HEK293 (cell line): ENCODE measurements around the gene XIRP2.

ENCODE experiments used
- ZBTB20 ChIP-seq: fragments of 450-650 bp; formaldehyde crosslinking; IDR thresholded peaks from 2 replicates; pipeline ENCODE4 v1.5.1; 2016; ENCODE audit warnings: missing biosample characterization, missing genetic modification characterization
- ZNF416 ChIP-seq: fragments of 450-650 bp; formaldehyde crosslinking; IDR thresholded peaks from 2 replicates; pipeline ENCODE4 v1.5.1; 2016; ENCODE audit warnings: missing biosample characterization, missing genetic modification characterization
- ZNF660 ChIP-seq: fragments of 450-650 bp; IDR thresholded peaks from 2 replicates; pipeline ENCODE4 v1.5.1; 2018; ENCODE audit warnings: missing biosample characterization, mild to moderate bottlenecking, missing genetic modification characterization
- ZNF830 ChIP-seq: fragments of 450-650 bp; IDR thresholded peaks from 2 replicates; pipeline ENCODE4 v1.5.0; 2018; ENCODE audit warnings: missing biosample characterization, missing genetic modification characterization, low read depth, mild to moderate bottlenecking, moderate library complexity
- TF ChIP-seq, protein P1 (sequence below): fragments of 450-650 bp; formaldehyde crosslinking; IDR thresholded peaks from 2 replicates; pipeline ENCODE4 v1.5.1; 2016; ENCODE audit warnings: missing biosample characterization, missing genetic modification characterization
- TF ChIP-seq, protein P2 (sequence below): fragments of 450-650 bp; formaldehyde crosslinking; IDR thresholded peaks from 2 replicates; pipeline ENCODE4 v1.5.1; 2016; ENCODE audit warnings: missing biosample characterization, missing genetic modification characterization
- TF ChIP-seq, protein P3 (sequence below): fragments of 450-650 bp; formaldehyde crosslinking; IDR thresholded peaks from 2 replicates; pipeline ENCODE4 v1.5.1; 2016; ENCODE audit warnings: missing biosample characterization, missing genetic modification characterization
- TF ChIP-seq, protein P4 (sequence below): fragments of 450-650 bp; formaldehyde crosslinking; IDR thresholded peaks from 2 replicates; pipeline ENCODE4 v1.5.1; 2016; ENCODE audit warnings: missing biosample characterization, missing genetic modification characterization

DNA sequence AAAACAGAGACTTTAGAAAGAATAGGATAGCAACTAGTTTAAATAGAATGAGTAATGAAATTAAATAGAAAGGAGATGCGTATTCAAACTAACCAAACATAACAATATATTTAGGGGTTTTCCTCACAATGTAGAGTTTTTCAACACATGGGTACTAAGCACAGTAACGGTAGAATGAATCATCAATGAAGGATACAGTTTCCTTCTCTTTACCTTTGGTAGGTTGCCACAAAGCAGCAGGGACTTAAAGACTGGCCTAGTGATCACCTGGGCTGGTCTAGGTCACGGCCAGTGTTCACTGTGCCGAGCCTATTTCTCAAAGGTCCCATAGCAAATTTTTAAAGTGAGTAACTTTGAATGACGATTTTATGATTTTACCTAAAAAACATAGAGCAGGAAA lies 311.7 kb downstream of the XIRP2 start:
- TF ChIP-seq ZNF660 (no peak), ZNF416 (tag by site-specific recombination) (no peak), ZNF830 (tag by site-specific recombination) (no peak), ZBTB20 (tag by site-specific recombination) (no peak)
- TF ChIP-seq, protein P1, sequence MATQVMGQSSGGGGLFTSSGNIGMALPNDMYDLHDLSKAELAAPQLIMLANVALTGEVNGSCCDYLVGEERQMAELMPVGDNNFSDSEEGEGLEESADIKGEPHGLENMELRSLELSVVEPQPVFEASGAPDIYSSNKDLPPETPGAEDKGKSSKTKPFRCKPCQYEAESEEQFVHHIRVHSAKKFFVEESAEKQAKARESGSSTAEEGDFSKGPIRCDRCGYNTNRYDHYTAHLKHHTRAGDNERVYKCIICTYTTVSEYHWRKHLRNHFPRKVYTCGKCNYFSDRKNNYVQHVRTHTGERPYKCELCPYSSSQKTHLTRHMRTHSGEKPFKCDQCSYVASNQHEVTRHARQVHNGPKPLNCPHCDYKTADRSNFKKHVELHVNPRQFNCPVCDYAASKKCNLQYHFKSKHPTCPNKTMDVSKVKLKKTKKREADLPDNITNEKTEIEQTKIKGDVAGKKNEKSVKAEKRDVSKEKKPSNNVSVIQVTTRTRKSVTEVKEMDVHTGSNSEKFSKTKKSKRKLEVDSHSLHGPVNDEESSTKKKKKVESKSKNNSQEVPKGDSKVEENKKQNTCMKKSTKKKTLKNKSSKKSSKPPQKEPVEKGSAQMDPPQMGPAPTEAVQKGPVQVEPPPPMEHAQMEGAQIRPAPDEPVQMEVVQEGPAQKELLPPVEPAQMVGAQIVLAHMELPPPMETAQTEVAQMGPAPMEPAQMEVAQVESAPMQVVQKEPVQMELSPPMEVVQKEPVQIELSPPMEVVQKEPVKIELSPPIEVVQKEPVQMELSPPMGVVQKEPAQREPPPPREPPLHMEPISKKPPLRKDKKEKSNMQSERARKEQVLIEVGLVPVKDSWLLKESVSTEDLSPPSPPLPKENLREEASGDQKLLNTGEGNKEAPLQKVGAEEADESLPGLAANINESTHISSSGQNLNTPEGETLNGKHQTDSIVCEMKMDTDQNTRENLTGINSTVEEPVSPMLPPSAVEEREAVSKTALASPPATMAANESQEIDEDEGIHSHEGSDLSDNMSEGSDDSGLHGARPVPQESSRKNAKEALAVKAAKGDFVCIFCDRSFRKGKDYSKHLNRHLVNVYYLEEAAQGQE = no peak
- TF ChIP-seq, protein P2, sequence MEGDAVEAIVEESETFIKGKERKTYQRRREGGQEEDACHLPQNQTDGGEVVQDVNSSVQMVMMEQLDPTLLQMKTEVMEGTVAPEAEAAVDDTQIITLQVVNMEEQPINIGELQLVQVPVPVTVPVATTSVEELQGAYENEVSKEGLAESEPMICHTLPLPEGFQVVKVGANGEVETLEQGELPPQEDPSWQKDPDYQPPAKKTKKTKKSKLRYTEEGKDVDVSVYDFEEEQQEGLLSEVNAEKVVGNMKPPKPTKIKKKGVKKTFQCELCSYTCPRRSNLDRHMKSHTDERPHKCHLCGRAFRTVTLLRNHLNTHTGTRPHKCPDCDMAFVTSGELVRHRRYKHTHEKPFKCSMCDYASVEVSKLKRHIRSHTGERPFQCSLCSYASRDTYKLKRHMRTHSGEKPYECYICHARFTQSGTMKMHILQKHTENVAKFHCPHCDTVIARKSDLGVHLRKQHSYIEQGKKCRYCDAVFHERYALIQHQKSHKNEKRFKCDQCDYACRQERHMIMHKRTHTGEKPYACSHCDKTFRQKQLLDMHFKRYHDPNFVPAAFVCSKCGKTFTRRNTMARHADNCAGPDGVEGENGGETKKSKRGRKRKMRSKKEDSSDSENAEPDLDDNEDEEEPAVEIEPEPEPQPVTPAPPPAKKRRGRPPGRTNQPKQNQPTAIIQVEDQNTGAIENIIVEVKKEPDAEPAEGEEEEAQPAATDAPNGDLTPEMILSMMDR (tag by site-specific recombination) = no peak
- TF ChIP-seq, protein P3, sequence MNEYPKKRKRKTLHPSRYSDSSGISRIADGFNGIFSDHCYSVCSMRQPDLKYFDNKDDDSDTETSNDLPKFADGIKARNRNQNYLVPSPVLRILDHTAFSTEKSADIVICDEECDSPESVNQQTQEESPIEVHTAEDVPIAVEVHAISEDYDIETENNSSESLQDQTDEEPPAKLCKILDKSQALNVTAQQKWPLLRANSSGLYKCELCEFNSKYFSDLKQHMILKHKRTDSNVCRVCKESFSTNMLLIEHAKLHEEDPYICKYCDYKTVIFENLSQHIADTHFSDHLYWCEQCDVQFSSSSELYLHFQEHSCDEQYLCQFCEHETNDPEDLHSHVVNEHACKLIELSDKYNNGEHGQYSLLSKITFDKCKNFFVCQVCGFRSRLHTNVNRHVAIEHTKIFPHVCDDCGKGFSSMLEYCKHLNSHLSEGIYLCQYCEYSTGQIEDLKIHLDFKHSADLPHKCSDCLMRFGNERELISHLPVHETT (tag by site-specific recombination) = no peak
- TF ChIP-seq, protein P4, sequence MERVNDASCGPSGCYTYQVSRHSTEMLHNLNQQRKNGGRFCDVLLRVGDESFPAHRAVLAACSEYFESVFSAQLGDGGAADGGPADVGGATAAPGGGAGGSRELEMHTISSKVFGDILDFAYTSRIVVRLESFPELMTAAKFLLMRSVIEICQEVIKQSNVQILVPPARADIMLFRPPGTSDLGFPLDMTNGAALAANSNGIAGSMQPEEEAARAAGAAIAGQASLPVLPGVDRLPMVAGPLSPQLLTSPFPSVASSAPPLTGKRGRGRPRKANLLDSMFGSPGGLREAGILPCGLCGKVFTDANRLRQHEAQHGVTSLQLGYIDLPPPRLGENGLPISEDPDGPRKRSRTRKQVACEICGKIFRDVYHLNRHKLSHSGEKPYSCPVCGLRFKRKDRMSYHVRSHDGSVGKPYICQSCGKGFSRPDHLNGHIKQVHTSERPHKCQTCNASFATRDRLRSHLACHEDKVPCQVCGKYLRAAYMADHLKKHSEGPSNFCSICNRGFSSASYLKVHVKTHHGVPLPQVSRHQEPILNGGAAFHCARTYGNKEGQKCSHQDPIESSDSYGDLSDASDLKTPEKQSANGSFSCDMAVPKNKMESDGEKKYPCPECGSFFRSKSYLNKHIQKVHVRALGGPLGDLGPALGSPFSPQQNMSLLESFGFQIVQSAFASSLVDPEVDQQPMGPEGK (tag by site-specific recombination) = no peak
